HL-60 (cell line): ENCODE results near the gene PTPRD.

Source experiments
- CTCF ChIP-seq: IDR thresholded peaks from one replicate; pipeline ENCODE4 v1.5.1; 2011; ENCODE audit warnings: low read length, control low read depth, inconsistent platforms; ENCODE audit not compliant: insufficient read depth
- GABPA ChIP-seq: IDR thresholded peaks from 2 replicates; pipeline ENCODE4 v1.6.1; 2012; ENCODE audit warnings: low read depth
- POLR2AphosphoS5 ChIP-seq: IDR thresholded peaks from 2 replicates; pipeline ENCODE4 v1.6.1; 2012; ENCODE audit warnings: low read depth
- REST ChIP-seq: IDR thresholded peaks from 2 replicates; pipeline ENCODE4 v1.6.1; 2012; ENCODE audit warnings: low read depth; ENCODE audit not compliant: insufficient replicate concordance
- SPI1 ChIP-seq: IDR thresholded peaks from 2 replicates; pipeline ENCODE4 v1.6.1; 2012; ENCODE audit warnings: low read depth, mild to moderate bottlenecking, borderline replicate concordance

GRCh38 chr9:8365466-8366160 lies 2247.2 kb downstream of the PTPRD start:
- TF ChIP-seq CTCF (no peak), GABPA (no peak), SPI1 (no peak), POLR2AphosphoS5 (no peak), REST (no peak)
